HCT116 (cell line): ENCODE data around the gene ZMYND11. TPM values are rescaled to one million over a fixed set of nuclear protein-coding genes. Genes with fewer than 3 reads are reported as not detected.

Source experiments
- ATAC-seq: fragments of 200-7000 bp; cut with Tn5 transposase; 2 replicates; pipeline ENCODE4 v1.9.1; 2020; ENCODE audit warnings: mild to moderate bottlenecking, moderate library complexity
- BruUV-seq: library from RNA; stranded (reverse); fragments of 400-500 nt; replicated peaks from 2 replicates; lab custom pipeline; 2021; lab: Mats Ljungman, UMichigan
- CTCF ChIA-PET: fragments of 300-600 bp; sonication (Branson Sonifier 250); formaldehyde crosslinking; loops from one replicate; lab custom pipeline; 2021; ENCODE audit warnings: antibody characterized with exemption; lab: Charles Lee
- POLR2A ChIA-PET: fragments of 300-600, 350-600 bp; sonication (Branson Sonifier 250); formaldehyde crosslinking; loops from one replicate; lab custom pipeline; 2021; ENCODE audit warnings: antibody characterized with exemption; lab: Charles Lee
- RAD21 ChIA-PET, 2 experiments: fragments of 300-600 bp; sonication (Branson Sonifier 250); formaldehyde crosslinking; loops; one replicate each; lab custom pipeline; 2023; ENCODE audit warnings: low total read pairs in 2 of 2; ENCODE audit not compliant: uncharacterized antibody in 2 of 2, unreplicated experiment in 2 of 2, low non-redundant PET in 1 of 2; lab: Charles Lee
- DNase-seq: peaks from one replicate; pipeline ENCODE4 v3.0.0-alpha.2; 2010; ENCODE audit warnings: low read depth, low spot score
- H2AFZ ChIP-seq: fragments of 200-600 bp; shearing (Covaris generic), sonication (generic); 2 replicates; pipeline ENCODE4 v1.6.1; 2017; ENCODE audit warnings: low read depth, mixed run types, mixed read lengths, antibody characterized with exemption, low read length; ENCODE audit not compliant: poor library complexity, severe bottlenecking
- H3K27ac ChIP-seq: 2 replicates; pipeline ENCODE4 v1.5.1; 2012; ENCODE audit warnings: low read depth, low read length
- H3K27me3 ChIP-seq: fragments of 200-600 bp; sonication (generic); 2 replicates; pipeline ENCODE4 v1.6.1; 2016; ENCODE audit warnings: mixed run types, low read length, mixed read lengths; ENCODE audit not compliant: insufficient read depth
- H3K36me3 ChIP-seq, 2 experiments: fragments of 200-500 bp in 1 of 2; fragments of 200-600 bp in 1 of 2; sonication (Bioruptor generic) in 1 of 2; sonication (generic) in 1 of 2; 2 replicates each; pipeline versions ENCODE4 v1.5.1 to v1.6.1; 2014 to 2016; ENCODE audit warnings: low read length in 2 of 2, inconsistent platforms in 1 of 2, mixed read lengths in 1 of 2, mixed run types in 1 of 2; ENCODE audit not compliant: insufficient read depth in 2 of 2, control insufficient read depth in 1 of 2
- H3K4me1 ChIP-seq, 2 experiments: fragments of 200-600 bp in 1 of 2; sonication (generic) in 1 of 2; 2 replicates each; pipeline versions ENCODE4 v1.5.1 to v1.6.1; 2012 to 2017; ENCODE audit warnings: low read length in 2 of 2, inconsistent platforms in 1 of 2, mild to moderate bottlenecking in 1 of 2, mixed read lengths in 1 of 2, mixed run types in 1 of 2, moderate library complexity in 1 of 2; ENCODE audit not compliant: insufficient read depth in 2 of 2, control insufficient read depth in 1 of 2
- H3K4me2 ChIP-seq: fragments of 200-600 bp; sonication (generic); 2 replicates; pipeline ENCODE4 v1.6.1; 2017; ENCODE audit warnings: mixed run types, low read length, mixed read lengths
- H3K4me3 ChIP-seq, 2 experiments: fragments of 200-600 bp in 1 of 2; sonication (generic) in 1 of 2; replicated peaks in 1 of 2; 2 replicates each; pipeline ENCODE4 v1.5.1; 2011 to 2016; ENCODE audit warnings: low read length in 2 of 2, control low read depth in 1 of 2, low read depth in 1 of 2, mild to moderate bottlenecking in 1 of 2, mixed read lengths in 1 of 2, mixed run types in 1 of 2
- H3K79me2 ChIP-seq: fragments of 200-600 bp; sonication (generic); 2 replicates; pipeline ENCODE4 v1.6.1; 2017; ENCODE audit warnings: mild to moderate bottlenecking, mixed run types, low read length, moderate library complexity, mixed read lengths; ENCODE audit not compliant: insufficient read depth
- H3K9ac ChIP-seq: fragments of 200-600 bp; sonication (generic); 2 replicates; pipeline ENCODE4 v1.6.1; 2016; ENCODE audit warnings: low read length, mixed read lengths
- H3K9me2 ChIP-seq: fragments of 200-600 bp; sonication (generic), shearing (Covaris generic); 2 replicates; pipeline ENCODE4 v1.6.1; 2017; ENCODE audit warnings: mixed run types, mild to moderate bottlenecking, moderate library complexity; ENCODE audit not compliant: insufficient read depth
- H3K9me3 ChIP-seq, 2 experiments: fragments of 200-500 bp in 1 of 2; fragments of 200-600 bp in 1 of 2; sonication (Bioruptor generic) in 1 of 2; sonication (generic) in 1 of 2; 2 replicates each; pipeline ENCODE4 v1.6.1; 2014 to 2017; ENCODE audit warnings: low read length in 2 of 2, mixed read lengths in 2 of 2, inconsistent platforms in 1 of 2, low read depth in 1 of 2, mild to moderate bottlenecking in 1 of 2, mixed run types in 1 of 2, moderate library complexity in 1 of 2; ENCODE audit not compliant: control insufficient read depth in 1 of 2, insufficient read depth in 1 of 2
- H4K20me1 ChIP-seq: fragments of 200-600 bp; sonication (generic), shearing (Covaris generic); 2 replicates; pipeline ENCODE4 v1.6.1; 2017; ENCODE audit warnings: mixed run types, mild to moderate bottlenecking, moderate library complexity; ENCODE audit not compliant: insufficient read depth
- EZH2phosphoT487 ChIP-seq: fragments of 200-600 bp; IDR thresholded peaks from 2 replicates; pipeline ENCODE4 v1.6.1; 2018; ENCODE audit warnings: antibody characterized with exemption, borderline replicate concordance
- FOSL1 ChIP-seq: IDR thresholded peaks from 2 replicates; pipeline ENCODE4 v1.6.1; 2012; ENCODE audit warnings: low read depth
- ZNF274 ChIP-seq: fragments of 200-500 bp; sonication (Bioruptor generic); IDR thresholded peaks from 2 replicates; pipeline ENCODE4 v1.6.1; 2014; ENCODE audit warnings: mild to moderate bottlenecking, low read depth, low read length, inconsistent platforms
- intact Hi-C: fragments of 100-400 bp; cut with micrococcal nuclease; formaldehyde crosslinking; loops from 2 replicates; pipeline ENCODE4 v1.10.0; 2022
- total RNA-seq: library from RNA; stranded (reverse); gene quantifications from one replicate; pipeline ENCODE4 v1.2.1, GENCODE V29; 2021; ENCODE audit not compliant: unreplicated experiment

The ZMYND11 gene
- total RNA-seq, 1 experiment from 2014 or later = 28.3 TPM

DNA sequence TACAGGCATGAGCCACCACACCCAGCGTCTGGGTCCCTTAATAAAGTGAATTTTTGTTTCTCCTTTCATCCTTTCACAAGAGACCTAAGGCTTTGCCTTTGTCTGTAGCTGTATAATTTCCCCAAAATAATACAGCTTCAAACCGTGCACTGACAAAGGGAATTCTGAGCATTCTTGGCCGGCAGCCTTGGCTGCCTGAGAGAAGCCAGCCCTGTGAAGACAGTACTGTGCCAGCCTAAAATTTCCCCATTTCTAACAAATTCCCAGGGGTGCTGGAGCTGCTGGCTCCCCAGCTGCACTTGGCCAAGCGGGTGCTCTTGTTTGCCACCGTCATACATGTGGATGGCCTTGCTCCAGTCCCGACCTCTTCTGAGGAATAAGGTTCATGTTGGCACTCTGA, 106.2 kb downstream of the ZMYND11 start:
- intact Hi-C loops = no loop called here
- ATAC-seq = no peak
- no peak for DNase-seq
- H3K4me1 ChIP-seq = no peaks in the 10 kb centered on the region
- H2AFZ ChIP-seq = no peak overlapping the region
- H3K4me3 ChIP-seq = no peak overlapping the region
- no peak for TF ChIP-seq FOSL1
- no TSS peak for BruUV-seq
- CTCF ChIA-PET = no interaction called here
- H3K9ac ChIP-seq = no peak overlapping the region
- POLR2A ChIA-PET = no interaction called here
- no peaks in the 10 kb centered on the region for H3K9me2 ChIP-seq
- H4K20me1 ChIP-seq = no peaks in the 10 kb centered on the region
- H3K27ac ChIP-seq = no peak overlapping the region
- H3K4me2 ChIP-seq = no peak overlapping the region
- no peaks in the 10 kb centered on the region for H3K9me3 ChIP-seq
- H3K27me3 ChIP-seq = no peaks in the 10 kb centered on the region
- H3K79me2 ChIP-seq = no peaks in the 10 kb centered on the region
- RAD21 ChIA-PET = no interaction called here
- H3K36me3 ChIP-seq = no peaks in the 10 kb centered on the region; a peak in 1 of 4 replicates

DNA sequence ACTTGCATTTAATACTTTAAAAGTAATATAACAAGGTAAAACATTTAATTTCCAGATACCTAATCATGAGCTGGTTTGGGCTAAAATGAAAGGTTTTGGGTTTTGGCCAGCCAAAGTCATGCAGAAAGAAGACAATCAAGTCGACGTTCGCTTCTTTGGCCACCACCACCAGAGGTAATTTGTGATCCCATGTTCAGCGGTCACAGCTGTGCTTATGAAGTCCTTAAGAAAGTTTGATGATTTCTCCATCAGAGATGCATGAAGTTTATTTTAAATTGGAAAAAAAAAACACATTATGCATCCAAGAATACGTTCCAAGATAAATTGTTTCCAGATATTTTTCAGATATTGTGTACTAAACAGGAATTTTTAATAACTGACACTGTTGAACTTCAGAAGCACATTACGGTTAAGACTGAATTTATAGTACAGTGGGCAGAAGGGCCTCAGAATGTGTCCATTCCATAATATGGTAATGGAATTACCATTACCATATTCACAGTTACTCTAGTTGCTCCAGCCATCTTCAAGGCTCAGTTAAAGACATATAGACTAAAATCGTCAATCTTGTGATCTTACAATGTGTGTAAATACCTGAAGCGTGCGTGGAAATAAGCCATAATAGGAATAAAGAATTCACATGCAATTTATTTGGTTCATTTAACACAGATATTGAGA, 106.8 kb downstream of the ZMYND11 start:
- no peak overlapping the region for H3K4me3 ChIP-seq
- TF ChIP-seq ZNF274 (no peak), EZH2phosphoT487 (no peak)
- H3K9ac ChIP-seq = no peak overlapping the region
- peaks cover 0 to 2% of the 10 kb centered on the region in 2 experiments; a peak in 1 of 4 replicates for H3K36me3 ChIP-seq
- DNase-seq = no peak
- RAD21 ChIA-PET = no interaction called here
- no peak overlapping the region for H2AFZ ChIP-seq
- no peak overlapping the region for H3K27ac ChIP-seq
- no peaks in the 10 kb centered on the region for H3K9me2 ChIP-seq
- no peaks in the 10 kb centered on the region for H4K20me1 ChIP-seq
- no peaks in the 10 kb centered on the region for H3K9me3 ChIP-seq
- H3K79me2 ChIP-seq = no peaks in the 10 kb centered on the region
- intact Hi-C loops = no loop called here
- H3K27me3 ChIP-seq = no peaks in the 10 kb centered on the region
- no TSS peak for BruUV-seq
- no peaks in the 10 kb centered on the region for H3K4me1 ChIP-seq
- POLR2A ChIA-PET = no interaction called here
- ATAC-seq = no peak
- CTCF ChIA-PET = no interaction called here
- no peak overlapping the region for H3K4me2 ChIP-seq
